NB4 (cell line): ENCODE results near the gene LONRF3.

Source experiments
- POLR2A ChIP-seq: IDR thresholded peaks from 2 replicates; pipeline ENCODE4 v1.6.1; 2011; ENCODE audit warnings: mild to moderate bottlenecking; ENCODE audit not compliant: insufficient read length; ENCODE audit errors: extremely low read depth
- TF ChIP-seq, protein P1 (sequence below): IDR thresholded peaks from one replicate; pipeline ENCODE4 v1.5.1; 2012; ENCODE audit warnings: low read depth, low read length

DNA sequence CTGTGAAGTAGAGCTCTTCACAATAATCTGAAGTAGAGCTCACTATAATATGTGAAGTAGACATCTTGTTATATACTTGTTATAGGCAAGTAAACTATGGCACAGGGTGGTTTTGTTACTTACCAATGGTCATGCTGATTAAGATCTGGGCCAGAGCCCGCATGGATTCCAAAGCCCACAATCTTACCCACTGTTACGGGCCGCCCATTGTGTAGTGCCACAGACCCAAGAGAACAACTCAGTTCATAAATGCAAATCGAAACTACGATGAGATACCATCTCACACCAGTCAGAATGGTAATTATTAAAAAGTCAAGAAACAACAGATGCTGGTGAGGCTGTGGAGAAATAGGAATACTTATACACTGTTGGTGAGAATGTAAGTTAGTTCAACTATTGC is 51.5 kb downstream of the LONRF3 start:
- TF ChIP-seq, protein P1, sequence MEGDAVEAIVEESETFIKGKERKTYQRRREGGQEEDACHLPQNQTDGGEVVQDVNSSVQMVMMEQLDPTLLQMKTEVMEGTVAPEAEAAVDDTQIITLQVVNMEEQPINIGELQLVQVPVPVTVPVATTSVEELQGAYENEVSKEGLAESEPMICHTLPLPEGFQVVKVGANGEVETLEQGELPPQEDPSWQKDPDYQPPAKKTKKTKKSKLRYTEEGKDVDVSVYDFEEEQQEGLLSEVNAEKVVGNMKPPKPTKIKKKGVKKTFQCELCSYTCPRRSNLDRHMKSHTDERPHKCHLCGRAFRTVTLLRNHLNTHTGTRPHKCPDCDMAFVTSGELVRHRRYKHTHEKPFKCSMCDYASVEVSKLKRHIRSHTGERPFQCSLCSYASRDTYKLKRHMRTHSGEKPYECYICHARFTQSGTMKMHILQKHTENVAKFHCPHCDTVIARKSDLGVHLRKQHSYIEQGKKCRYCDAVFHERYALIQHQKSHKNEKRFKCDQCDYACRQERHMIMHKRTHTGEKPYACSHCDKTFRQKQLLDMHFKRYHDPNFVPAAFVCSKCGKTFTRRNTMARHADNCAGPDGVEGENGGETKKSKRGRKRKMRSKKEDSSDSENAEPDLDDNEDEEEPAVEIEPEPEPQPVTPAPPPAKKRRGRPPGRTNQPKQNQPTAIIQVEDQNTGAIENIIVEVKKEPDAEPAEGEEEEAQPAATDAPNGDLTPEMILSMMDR, result no peak
- TF ChIP-seq POLR2A, result no peak
